ENCODE results near the gene PRELP.
A peak's percentile ranks its signal among the peaks of the same experiment; 100 is the strongest.

PRELP gene

DNA sequence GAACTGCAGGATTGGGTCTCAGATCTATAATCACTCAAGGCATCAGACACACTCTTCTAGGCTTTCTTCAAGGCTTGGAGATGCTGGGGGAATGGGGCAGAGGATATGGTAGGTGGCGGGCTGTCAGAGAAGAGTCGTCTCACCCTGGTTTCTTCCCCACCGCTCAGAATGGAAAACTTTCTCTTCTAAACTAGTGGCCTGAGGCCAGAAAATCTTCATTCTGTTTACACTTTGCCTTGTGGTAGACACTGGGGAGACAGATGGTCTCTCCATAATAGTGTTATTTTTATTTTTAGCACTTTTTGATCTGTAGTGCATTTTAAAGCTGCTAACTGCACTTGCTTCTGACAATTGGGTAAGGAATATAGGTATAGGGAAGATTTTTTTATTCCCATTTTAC is 2.6 kb downstream of the PRELP start:
- no peak for DNase-seq (ENCODE audit: low read depth)

DNA sequence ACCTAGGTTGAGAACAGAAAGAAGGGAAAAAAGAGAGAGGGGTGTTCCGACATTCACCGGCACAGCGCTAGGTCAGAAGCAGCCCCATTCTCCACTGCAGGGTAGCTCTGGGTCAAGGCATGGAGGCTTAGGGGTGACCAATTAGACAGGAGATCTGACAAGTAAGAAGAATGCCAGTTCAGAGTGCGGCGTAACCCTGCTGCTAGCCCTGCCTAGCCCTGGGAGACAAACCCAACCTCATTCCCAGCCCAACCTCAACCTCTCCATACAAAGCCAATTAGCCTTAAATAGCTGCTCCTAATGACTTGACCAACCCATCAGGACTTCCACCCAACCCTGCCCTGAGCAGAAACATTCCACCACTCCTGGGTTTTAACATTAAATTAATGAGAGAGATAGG is 3.4 kb downstream of the PRELP start:
- DNase-seq (ENCODE audit: low read depth) = no peak

DNA sequence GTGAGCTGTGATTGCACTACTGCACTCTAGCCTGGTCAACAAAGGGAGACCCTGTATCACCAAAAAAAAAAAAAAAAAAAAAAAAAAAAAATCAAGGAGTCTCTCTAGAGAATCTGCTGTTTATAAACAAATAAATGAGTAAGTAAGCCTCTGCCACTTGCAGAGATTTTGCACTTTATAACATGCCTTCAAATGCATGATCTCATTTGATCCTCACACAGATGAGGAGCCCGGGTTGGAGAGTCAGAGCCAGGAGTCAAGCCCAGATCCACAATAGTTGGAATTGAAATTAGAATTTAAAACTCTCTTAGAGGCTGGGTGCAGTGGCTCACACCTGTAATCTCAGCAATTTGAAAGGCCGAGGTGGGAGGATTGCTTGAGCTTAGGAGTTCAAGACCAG is 4.0 kb downstream of the PRELP start:
- DNase-seq (ENCODE audit: low read depth) = no peak

DNA sequence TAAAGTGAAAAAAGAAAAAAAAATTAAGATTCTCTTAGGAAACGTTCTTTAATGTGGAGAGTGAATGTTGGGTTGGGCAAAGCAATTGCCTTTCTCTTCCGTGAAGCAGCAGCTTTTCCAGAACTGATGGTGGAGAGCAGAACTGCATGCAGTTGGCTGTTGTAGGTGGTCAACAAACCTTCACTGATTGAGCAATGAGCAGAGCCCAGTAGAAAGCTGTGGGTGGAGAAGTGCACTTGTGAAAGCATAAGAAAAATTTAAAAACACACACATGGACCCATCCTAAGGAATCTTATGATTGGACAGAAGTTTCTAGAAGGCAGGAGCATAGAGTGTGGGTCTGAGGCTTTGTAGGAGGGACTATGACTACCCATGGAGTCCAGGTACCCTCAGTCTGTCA is 4.5 kb downstream of the PRELP start:
- no peak for DNase-seq (ENCODE audit: low read depth)

DNA sequence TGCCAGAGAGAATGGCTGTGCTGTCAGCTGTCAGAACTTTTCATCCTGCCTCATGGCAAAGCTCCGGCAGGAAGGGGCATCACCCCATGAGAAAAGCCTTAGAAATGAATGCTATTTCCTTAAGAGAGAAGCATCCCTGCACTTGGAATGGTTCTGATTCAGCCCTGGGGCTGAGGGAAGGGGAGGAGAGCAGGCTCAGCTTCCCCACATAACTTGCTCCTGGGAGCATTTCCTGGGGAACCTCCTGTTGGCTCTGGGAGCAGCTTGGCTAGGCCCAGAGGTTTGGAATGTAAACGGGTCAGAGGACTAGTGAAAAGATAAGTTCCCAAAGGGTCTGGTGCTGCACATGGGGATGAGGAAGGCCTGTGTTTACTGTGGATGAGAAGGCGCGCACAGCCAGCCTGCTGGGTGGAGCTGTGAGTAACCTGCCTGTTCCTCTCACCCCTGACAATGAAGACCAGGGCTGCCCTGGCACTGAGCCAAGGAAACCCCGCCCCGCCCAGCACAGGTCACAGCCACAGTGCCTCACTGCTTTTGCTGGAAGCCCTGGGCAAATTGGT is 5.0 kb downstream of the PRELP start:
- peak; percentile 36 for DNase-seq (ENCODE audit: low read depth)

DNA sequence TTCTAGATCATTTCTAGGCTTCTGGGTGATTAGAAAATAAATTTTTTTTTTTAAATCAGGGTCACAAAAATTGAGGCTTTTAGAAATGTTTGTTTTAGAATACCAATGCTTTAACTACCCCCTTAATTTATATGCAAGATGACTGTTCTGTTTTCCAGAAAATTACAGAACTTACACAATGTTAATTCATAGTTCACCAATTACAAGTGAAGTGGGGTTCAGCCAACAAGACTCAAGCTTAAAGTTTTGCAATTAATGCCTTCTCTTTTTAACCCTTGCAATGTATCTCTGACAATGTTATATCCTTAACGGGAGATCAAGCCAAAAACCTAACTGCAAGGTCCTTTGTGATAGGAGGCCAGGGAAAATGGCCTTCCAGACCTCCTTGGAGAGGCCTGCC is 5.6 kb downstream of the PRELP start:
- no peak for DNase-seq (ENCODE audit: low read depth)

DNA sequence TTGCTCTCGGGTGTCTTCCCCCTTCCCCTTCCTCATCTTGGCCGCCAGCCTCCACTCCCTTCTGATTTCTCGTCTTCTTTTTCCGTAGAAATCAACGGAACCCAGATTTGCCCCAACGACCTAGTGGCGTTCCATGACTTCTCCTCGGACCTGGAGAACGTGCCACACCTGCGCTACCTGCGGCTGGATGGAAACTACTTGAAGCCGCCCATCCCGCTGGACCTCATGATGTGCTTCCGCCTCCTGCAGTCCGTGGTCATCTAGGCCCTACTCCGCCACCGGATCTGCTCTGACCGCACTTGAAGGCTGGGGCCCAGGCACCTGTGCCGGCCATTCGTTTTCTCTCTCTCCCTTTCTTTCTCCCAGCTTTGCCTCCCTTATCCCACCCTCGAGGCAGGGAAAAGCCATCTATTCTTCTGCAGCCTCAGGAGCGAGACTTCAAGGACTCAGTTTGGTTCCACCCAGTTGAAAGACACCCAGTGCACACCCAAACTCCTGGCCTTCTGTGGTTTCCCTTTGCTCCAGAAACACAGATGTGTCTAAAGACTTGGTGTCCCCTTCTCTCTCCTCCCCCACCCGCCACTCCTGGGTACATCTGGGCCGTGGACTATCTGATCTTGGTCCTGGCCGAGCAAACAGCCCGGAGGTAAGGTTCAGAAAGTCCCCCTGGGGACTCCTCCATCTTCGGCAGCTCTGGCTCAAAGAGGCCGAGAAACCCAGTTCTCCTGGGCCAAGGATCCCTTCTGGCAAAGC is 11.2 kb downstream of the PRELP start:
- no peak for DNase-seq (ENCODE audit: low read depth)

DNA sequence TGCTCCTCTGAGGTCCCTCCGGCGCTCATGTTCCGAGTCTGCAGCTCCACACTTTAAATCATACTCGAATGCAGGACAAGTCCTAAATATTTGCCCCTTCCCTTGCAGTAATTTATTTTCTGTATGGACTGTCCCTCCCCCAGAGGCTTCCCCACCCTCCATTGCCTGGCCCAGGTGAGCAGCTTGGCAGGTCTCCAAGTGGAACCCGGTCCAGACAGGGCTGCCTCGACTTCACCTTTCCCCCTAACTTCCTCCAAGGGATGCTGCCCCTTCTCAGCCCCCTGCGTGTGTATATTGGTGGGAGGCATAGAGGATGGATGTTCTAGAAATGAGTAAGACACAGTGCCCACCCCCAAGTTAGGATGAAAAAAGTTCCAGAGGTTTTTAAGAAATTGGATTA is 12.9 kb downstream of the PRELP start:
- no peak for DNase-seq (ENCODE audit: low read depth)

DNA sequence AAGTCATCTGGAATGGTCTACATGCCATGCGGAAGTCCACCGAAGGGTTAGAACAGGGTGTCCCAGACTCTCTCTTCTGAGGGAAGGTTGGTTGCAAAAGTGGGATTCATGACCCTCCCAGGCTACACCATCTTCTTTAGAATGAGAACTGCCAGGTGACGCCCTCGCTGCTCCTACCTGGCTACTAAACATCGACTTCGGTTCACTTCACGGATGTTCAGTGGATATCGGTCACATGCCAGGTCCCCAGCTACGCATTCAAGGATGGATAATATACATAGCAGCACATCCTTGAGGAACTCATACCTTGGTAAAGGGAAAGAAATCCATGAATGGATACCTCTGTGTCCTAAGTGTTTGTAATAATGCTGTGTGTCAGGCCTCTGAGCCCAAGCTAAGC is 15.0 kb downstream of the PRELP start:
- no peak for DNase-seq (ENCODE audit: low read depth)

DNA sequence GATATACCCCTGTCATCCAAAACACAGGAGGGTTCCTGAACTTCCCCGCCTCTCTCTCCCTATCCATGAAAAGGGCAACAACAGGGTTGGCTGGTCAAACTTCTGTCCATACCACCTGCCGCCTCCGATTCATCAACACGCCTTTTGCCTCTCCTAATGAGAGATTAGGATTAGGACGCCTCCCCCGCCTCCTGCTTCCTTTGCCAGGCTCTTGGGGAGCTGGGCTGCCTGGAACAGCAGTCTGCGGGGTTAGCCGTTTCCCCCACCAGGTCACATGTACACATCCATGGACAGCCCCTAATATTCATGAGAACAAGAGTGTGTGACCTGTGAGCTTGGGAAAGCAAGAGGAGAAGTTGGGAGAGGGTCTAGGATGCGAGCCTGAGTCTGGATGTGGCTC is 16.1 kb downstream of the PRELP start:
- DNase-seq (ENCODE audit: low read depth) = no peak

DNA sequence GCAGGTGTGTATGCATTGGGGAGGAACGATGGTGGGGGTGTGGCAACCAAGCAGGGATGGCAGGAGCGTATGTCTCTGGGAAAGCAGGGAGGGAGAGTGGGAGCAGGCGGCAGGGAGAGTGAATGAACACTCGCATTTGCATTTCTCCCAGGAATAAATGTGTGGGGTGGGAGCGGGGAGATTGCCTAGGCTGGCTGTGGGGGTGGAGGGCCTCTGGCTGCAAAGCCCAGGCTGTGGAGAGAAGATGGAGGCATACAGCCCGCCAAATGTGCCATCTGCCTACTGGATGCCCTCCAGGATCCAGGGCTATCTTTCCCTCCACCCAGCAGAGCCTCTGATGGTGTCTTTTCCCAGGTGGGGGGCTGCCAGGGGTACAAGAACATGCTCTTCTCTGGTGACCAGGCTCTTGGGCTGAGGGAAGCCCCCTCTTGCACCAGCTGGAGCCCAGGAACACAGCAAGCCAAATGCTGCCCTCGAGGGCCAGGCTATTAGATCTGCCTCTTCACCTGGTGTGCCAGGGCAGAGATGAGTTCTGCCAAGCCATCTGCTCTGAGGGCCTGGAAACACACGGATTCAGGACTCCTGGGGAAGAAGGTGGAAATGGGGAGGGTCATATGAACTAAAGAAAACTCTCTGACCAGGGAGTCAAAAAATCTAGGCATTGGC is 16.6 kb downstream of the PRELP start:
- DNase-seq (ENCODE audit: low read depth) = no peak

DNA sequence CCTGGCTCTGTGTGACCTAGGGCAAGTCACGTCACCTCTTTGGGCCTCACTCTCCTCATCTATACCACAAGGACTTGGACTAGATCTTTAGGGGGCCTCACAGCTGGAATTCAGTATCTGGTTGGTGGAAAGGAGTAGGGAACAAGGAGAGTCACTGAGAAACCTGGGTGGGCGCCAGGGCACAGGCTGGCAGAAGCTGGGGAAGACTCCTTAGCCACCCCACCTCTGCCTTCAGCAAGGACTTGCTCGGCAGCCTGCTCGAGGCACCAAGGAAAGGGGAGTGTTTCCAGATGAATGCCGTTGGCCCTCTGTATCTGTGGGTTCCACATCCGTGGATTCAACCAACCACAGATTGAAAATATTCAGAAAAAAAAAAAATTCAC is 17.1 kb downstream of the PRELP start:
- no peak for DNase-seq (ENCODE audit: low read depth)

DNA sequence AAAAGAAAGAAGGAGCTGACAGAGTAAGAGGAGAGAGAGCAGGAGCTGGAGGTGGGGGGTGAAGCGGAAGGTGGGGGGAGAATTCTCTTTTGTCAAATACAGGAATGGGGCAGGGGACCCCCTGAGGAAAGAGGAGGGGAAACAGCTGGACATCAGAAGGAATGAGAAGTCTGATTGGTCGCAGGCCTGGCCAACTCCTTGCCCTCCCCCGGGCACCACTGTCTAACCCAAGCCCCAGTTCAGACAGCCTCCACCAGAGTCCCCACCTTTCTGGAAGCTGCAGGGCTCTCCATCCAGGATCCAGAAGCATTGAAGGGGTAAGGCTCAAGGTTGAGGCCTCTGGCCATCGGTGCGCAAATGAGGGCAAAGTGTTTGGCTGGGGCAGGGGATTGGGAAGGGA is 18.3 kb downstream of the PRELP start, which contains the start of gene OPTC:
TSS of gene OPTC (plus strand) at position 253 of the 400 bp plus-strand sequence. CDS start 1,853 bp downstream, outside the sequence.
- no peak for DNase-seq (ENCODE audit: low read depth)

DNA sequence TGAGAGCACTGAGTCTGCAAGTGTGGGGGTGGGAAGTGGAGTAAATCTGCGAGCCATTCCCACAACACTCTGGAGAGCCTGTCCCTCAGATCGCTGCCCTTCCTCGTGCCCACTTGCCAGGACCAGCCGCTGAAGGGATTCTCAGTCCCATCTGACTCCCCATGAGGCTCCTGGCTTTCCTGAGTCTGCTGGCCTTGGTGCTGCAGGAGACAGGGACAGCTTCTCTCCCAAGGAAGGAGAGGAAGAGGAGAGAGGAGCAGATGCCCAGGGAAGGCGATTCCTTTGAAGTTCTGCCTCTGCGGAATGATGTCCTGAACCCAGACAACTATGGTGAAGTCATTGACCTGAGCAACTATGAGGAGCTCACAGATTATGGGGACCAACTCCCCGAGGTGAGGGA is 20.2 kb downstream of the PRELP start:
- DNase-seq (ENCODE audit: low read depth) = no peak

DNA sequence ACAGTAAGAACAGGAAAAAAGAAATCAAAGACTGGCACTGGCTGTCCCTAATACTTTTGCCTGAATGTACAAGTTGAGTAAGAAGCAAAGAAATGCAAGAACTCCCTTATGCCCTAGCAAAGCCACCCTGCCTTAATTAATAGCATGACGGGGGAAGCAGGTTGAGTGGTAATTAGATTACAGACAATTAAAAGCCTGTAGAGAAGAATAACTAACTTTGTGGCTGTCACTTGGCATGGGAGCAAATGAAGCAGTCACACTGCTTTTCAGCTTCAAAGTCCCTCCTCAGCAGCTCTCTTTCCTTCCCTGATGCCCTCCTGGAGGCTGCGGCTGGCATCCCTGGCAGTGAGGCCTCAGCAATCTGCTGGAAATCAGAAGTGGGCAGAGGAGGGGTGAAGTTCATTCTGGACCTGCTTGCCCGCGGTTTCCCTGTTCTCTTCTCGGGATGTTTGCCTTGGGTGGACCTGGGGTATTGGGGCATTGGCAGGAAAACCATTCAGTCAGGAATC is 21.7 kb downstream of the PRELP start:
- DNase-seq (ENCODE audit: low read depth) = no peak

DNA sequence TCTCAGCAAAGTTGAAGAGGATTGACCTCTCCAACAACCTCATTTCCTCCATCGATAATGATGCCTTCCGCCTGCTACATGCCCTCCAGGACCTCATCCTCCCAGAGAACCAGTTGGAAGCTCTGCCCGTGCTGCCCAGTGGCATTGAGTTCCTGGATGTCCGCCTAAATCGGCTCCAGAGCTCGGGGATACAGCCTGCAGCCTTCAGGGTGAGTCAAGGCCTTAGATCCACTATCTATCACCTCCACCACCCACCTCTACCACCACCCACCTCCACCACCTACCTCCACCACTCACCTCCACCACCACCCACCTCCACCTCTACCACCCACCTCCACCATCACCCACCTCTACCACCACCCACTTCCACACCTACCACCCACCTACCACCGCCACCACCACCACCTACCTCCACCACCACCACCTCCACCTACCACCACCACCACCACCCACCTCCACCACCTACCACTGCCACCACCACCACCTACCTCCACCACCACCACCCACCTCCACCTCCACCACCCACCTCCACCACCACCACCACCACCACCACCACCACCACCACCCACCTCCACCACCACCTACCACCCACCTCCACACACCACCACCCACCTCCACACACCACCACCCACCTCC is 24.2 kb downstream of the PRELP start:
- DNase-seq (ENCODE audit: low read depth) = no peak

DNA sequence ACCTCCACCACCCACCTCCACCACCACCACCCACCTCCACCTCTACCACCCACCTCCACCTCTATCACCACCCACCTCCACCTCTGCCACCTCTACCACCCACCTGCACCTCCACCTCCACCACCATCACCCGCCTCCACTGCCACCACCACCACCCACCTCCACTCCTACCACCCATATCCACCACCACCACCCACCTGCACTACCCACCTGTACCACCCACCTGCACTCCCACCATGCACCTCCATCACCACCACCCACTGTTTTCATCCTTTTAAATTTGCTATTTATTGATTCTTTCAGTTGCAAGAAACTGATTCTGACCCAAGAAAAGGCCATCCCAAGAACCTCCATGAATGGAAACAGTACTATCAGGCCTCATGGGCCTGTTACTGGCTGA is 24.7 kb downstream of the PRELP start:
- no peak for DNase-seq (ENCODE audit: low read depth)

DNA sequence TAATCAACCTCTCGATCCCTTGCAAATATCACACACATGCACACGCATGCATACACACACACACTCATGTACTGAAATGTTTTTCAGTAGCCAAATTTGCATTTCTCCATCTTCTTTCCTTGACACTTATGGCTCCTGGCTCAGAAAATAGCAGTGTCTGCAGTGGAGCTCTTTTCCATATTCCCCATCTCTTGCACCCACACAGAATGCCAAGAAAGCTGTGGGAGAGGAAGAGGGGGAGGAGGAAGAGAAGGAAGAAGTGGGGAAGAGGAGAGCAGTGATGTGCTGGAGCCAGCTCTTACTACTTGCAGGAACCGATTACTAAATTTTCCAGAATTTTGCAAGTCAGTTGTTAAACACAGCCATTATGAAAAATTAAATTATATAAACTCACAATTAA is 28.2 kb downstream of the PRELP start:
- no peak for DNase-seq (ENCODE audit: low read depth)

DNA sequence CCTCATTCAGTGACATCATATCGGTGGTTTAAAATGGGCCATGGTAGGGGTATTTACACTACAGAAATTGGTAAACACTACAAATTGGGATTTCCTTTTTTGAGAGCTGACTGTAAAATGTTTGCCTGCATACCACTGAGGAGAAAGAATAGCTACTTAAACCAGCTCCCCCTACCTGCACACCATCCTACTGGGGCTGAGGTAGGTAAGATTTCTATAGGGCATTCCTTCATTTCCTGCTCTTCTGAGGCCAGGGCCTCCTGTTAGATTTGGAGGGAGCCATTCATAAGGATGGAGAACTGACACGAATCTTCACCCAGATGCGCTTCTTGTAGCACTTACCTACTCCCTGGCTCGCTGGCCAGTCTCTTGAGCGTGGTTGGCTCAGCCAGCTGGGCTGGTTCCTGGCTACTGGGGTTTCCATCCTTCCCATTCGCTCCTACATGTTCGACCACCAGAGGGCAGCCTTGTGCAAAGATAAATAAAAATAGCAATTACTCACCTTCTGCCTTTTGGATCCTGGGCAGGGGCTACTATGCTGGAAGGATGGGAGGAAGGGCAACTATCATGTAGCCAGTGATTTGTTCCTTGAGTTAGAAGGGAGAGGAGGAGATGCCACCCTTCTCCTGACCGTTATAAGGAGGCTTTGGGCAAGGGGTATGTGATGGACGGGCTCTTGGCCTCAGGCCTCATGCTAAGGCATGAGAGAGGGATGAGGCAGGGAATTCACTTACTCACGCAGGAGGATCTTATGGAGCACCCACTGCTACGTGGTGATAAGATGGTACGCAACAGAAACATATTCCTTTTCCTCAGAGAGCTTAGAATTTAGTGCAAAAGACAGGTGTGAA is 29.0 kb downstream of the PRELP start:
- peak; percentile 74 for DNase-seq (ENCODE audit: low read depth)

DNA sequence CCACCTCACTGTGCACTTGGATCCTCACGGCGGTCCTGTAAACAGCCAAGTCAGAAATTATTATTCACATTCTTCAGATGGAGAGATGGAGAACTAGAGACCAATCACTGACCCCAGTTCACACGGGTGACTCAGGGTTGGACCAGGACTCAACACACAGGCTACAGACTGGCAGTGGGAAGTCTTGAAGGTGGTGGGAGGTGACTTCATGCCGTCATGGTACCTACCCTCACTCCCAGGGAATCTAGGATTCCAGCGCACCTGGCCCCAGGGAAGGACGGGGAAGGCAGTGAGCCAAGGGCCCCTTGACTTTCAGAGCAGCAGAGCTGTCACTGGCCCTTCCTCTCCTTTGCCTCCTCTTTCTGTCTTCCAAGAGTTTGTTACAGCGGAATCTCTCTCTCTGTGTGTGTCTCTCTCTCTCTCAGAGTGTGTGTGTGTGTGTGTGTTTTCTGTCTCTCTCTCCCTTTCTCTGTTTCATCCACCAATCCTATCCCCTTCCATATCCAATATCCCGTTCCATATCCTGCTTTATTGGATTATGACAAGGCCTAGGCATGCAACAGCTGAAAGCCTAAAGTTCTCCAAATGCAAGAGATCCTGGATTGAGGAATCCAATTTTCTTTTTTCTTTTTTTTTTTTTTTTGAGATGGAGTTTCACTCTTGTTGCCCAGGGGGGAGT is 30.1 kb downstream of the PRELP start:
- DNase-seq (ENCODE audit: low read depth) = no peak

DNA sequence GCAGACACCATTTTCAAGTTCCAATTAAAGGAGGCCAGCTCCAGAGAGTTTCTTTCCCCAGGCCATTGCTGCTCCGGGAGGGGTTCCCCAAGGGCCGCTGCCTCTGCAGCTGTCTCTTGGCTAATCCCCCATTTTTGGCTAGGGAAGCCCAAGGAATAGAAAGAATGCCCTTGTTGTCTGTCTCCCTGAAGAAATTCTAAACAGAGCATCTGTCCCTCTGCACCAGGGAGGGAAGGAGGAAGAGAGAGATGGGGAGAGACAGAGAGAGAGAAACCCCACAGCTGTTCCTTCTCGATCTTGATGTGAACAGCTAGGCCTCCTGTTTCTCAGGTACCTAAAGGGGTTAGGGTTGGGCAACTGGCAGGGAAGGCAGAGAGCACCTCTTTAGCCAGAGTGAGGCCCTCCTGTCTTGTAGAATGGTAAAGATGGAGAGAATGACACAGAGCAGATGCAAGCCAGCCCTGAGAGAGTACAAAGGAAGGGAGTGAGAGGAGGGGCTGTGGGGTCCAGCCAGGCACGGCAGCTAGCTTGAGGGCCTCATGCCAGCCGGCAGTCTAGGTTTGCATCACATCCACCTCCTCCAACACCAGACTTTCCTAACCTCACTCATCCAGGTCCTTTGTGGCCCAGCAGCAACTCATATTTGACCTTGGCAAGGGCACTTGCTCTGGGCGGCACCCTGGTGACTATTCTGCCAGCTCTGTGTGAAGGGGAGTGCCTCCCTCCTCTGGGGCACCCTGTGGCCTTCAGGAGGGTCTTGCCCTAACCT is 31.4 kb downstream of the PRELP start:
- DNase-seq (ENCODE audit: low read depth) = no peak

Measured in stimulated activated CD8-positive, alpha-beta memory T cell treated with anti-CD3 and anti-CD28 coated beads, Interleukin-12 subunit alpha, Interleukin-12 subunit beta, amount 100 ng/mL, for 1 hour (primary cell).